DMS53 treated with DMSO at 0.1 percent for 48 hours (cell line): ENCODE results near the gene TMEM259.

Source experiments
- DNase-seq: peaks from one replicate; lab custom pipeline; 2025; ENCODE audit not compliant: unreplicated experiment; lab: John Stamatoyannopoulos, UW

The TMEM259 gene

GRCh38 chr19:964116-964520 lies 56.8 kb downstream of the TMEM259 start:
- DNase-seq = no peak

DNA sequence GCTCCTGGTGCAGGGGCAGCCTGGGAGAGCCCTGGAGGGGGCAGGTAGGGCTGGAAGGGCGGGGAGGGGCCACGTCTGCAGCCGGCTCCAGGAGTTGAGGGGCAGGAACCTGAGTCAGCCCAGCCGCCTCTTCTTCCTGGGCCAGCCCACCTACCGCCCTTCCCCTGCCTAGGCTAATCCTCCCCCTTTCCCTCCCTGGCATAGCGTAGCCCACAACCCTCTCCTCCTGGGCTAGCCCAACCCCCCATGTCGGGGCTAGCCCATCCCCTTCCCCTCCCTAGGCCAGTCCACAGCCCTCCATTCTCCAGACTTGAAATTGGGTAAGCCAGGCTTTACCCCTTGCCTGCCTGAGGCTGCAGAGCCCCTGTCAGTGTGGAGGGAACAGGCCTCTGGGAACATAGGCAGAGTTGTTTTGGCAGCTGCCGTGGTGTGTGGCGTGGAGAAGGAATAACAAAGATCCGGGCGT lies 57.4 kb downstream of the TMEM259 start:
- no peak for DNase-seq

DNA sequence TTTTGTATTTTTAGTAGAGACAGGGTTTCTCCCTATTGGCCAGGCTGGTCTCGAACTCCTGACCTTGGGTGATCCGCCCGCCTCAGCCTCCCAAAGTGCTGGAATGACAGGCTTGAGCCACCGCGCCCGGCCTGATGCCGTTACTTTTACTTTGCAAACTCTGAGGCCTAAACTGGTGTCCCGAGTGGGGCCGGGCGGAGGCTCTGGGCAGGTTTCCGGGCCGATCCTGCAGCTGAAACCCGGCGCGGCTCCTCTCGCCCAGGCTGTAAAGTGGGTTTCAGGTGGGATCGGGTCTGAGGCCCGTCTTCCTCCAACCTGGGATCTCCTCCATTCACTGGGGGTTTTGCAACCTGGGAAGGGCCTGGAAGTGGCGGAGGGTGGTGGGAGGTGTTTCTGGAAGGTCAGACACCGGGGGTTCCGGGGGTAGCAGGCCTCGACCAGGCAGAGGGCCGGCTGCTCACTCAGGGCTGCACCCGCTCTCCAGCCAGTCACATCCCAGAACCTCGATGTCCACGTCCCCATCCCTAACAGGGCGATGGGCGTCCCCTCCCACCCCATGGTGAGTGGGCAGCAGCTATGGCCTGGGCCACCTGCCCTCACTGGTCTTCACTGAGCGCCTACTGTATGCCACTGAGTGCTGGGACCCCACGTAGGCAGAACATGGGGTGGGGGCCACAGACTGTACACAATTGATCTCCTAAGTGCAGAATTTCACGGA lies 58.1 kb downstream of the TMEM259 start:
- DNase-seq = no peak

GRCh38 chr19:961866-962620 lies 58.9 kb downstream of the TMEM259 start:
- no peak for DNase-seq

- no peak for DNase-seq
Measured at GRCh38 chr19:960601-960938, 60.4 kb downstream of the TMEM259 start.

- DNase-seq = no peak
Measured at GRCh38 chr19:960020-960419, 60.9 kb downstream of the TMEM259 start.
